H1 (cell line): ENCODE data around the gene UNC5B. TPM values are rescaled to one million over a fixed set of nuclear protein-coding genes. Genes with fewer than 3 reads are reported as not detected.

Experiments
- CTCF ChIA-PET: fragments of 300-600 bp; sonication (Branson Sonifier 250); formaldehyde crosslinking; loops from one replicate; lab custom pipeline; 2021; ENCODE audit not compliant: partially characterized antibody; lab: Charles Lee
- POLR2A ChIA-PET: fragments of 300-600 bp; sonication (Branson Sonifier 250); formaldehyde crosslinking; loops from one replicate; lab custom pipeline; 2021; ENCODE audit warnings: inconsistent platforms; ENCODE audit not compliant: partially characterized antibody; lab: Charles Lee
- DNase-seq, 2 experiments: peaks; one replicate each; pipeline versions ENCODE4 v3.0.0 to v3.0.0-alpha.2; 2010 to 2022; ENCODE audit warnings: low spot score in 2 of 2, low read depth in 1 of 2, mixed read lengths in 1 of 2
- FAIRE-seq: peaks from 2 replicates; lab custom pipeline; 2011; peaks lifted over from hg19 to GRCh38; lab: Jason Lieb, UNC
- H2AFZ ChIP-seq: 2 replicates; pipeline ENCODE4 v1.8.1; 2012; ENCODE audit warnings: low read length, inconsistent platforms
- H2AK5ac ChIP-seq: 2 replicates; pipeline ENCODE4 v1.6.1; 2013; ENCODE audit warnings: low read depth, low read length
- H2BK120ac ChIP-seq: replicated peaks from 2 replicates; pipeline ENCODE3; 2013; ENCODE audit warnings: low read depth, low read length, inconsistent platforms
- H2BK12ac ChIP-seq: 2 replicates; pipeline ENCODE4 v1.6.1; 2013; ENCODE audit warnings: low read depth, low read length
- H2BK15ac ChIP-seq: 2 replicates; pipeline ENCODE4 v1.6.1; 2013; ENCODE audit warnings: low read length
- H2BK20ac ChIP-seq: 2 replicates; pipeline ENCODE4 v1.6.1; 2013; ENCODE audit warnings: low read length
- H2BK5ac ChIP-seq: 2 replicates; pipeline ENCODE4 v1.6.1; 2013; ENCODE audit warnings: low read depth, low read length
- H3K14ac ChIP-seq: 2 replicates; pipeline ENCODE4 v1.6.1; 2013; ENCODE audit warnings: inconsistent platforms; ENCODE audit not compliant: insufficient read length
- H3K18ac ChIP-seq: 2 replicates; pipeline ENCODE4 v1.6.1; 2013; ENCODE audit warnings: low read length; ENCODE audit errors: extremely low read depth
- H3K23ac ChIP-seq: 2 replicates; pipeline ENCODE4 v1.6.1; 2013; ENCODE audit warnings: inconsistent platforms; ENCODE audit not compliant: insufficient read length
- H3K23me2 ChIP-seq: 2 replicates; pipeline ENCODE4 v1.6.1; 2013; ENCODE audit warnings: low read depth, low read length
- H3K27ac ChIP-seq: 2 replicates; pipeline ENCODE4 v1.6.1; 2011; ENCODE audit warnings: low read depth, low read length, inconsistent platforms
- H3K27me3 ChIP-seq, 4 experiments: replicated peaks in 1 of 4; 1 replicate in 1 of 4; 2 replicates in 3 of 4; pipeline versions ENCODE4 v1.6.1 to v1.8.1; 2011 to 2013; ENCODE audit warnings: low read length in 3 of 4, mild to moderate bottlenecking in 3 of 4, inconsistent platforms in 2 of 4, mixed read lengths in 2 of 4, moderate library complexity in 1 of 4; ENCODE audit not compliant: control insufficient read depth in 3 of 4, insufficient read depth in 3 of 4; ENCODE audit errors: extremely low read depth in 1 of 4
- H3K36me3 ChIP-seq, 4 experiments: 2 replicates each; pipeline versions ENCODE4 v1.6.1 to v1.8.1; 2011 to 2013; ENCODE audit warnings: mild to moderate bottlenecking in 4 of 4, low read length in 3 of 4, moderate library complexity in 2 of 4, control low read depth in 1 of 4, inconsistent platforms in 1 of 4; ENCODE audit not compliant: insufficient read depth in 4 of 4, control insufficient read depth in 2 of 4
- H3K4ac ChIP-seq: replicated peaks from 2 replicates; pipeline ENCODE3; 2013; ENCODE audit warnings: low read length, low read depth, mixed read lengths, inconsistent platforms; ENCODE audit not compliant: insufficient read length
- H3K4me1 ChIP-seq, 4 experiments: replicated peaks in 1 of 4; 1 replicate in 1 of 4; 2 replicates in 3 of 4; pipeline versions ENCODE4 v1.6.1 to v1.8.1; 2011 to 2013; ENCODE audit warnings: low read length in 3 of 4, inconsistent platforms in 2 of 4, mixed read lengths in 1 of 4; ENCODE audit not compliant: insufficient read depth in 4 of 4, control insufficient read depth in 3 of 4
- H3K4me2 ChIP-seq, 2 experiments: 2 replicates each; pipeline versions ENCODE4 v1.6.1 to v1.8.1; 2011 to 2013; ENCODE audit warnings: low read depth in 2 of 2, low read length in 2 of 2, control low read depth in 1 of 2, inconsistent platforms in 1 of 2, mild to moderate bottlenecking in 1 of 2; ENCODE audit not compliant: insufficient read depth in 1 of 2
- H3K4me3 ChIP-seq, 4 experiments: fragments of 200-600, 300-600 bp in 1 of 4; sonication (generic), shearing (Covaris generic), sonication (Bioruptor Twin) in 1 of 4; 2 replicates each; pipeline versions ENCODE4 v1.5.1 to v1.8.1; 2011 to 2016; ENCODE audit warnings: low read length in 4 of 4, low read depth in 3 of 4, control low read depth in 2 of 4, inconsistent platforms in 2 of 4, mild to moderate bottlenecking in 2 of 4, mixed read lengths in 1 of 4, moderate library complexity in 1 of 4; ENCODE audit not compliant: insufficient read depth in 2 of 4; ENCODE audit errors: extremely low read depth in 1 of 4
- H3K56ac ChIP-seq: replicated peaks from 2 replicates; pipeline ENCODE3; 2013; ENCODE audit warnings: low read depth, mild to moderate bottlenecking, mixed read lengths, low read length, inconsistent platforms; ENCODE audit not compliant: insufficient read length
- H3K79me1 ChIP-seq: 2 replicates; pipeline ENCODE4 v1.6.1; 2013; ENCODE audit warnings: low read depth, low read length, control low read depth
- H3K79me2 ChIP-seq, 2 experiments: 2 replicates each; pipeline versions ENCODE4 v1.6.1 to v1.8.1; 2012 to 2013; ENCODE audit warnings: low read length in 2 of 2, mild to moderate bottlenecking in 2 of 2, inconsistent platforms in 1 of 2; ENCODE audit not compliant: insufficient read depth in 2 of 2, control insufficient read depth in 1 of 2
- H3K9ac ChIP-seq, 4 experiments: replicated peaks in 1 of 4; 1 replicate in 1 of 4; 2 replicates in 3 of 4; pipeline versions ENCODE4 v1.6.1 to v1.8.1; 2011 to 2013; ENCODE audit warnings: low read depth in 3 of 4, low read length in 3 of 4, control low read depth in 2 of 4, mild to moderate bottlenecking in 2 of 4, moderate library complexity in 2 of 4, inconsistent platforms in 1 of 4; ENCODE audit errors: extremely low read depth in 1 of 4
- H3K9me3 ChIP-seq, 2 experiments: 2 replicates each; pipeline versions ENCODE4 v1.6.1 to v1.8.1; 2012 to 2013; ENCODE audit warnings: mild to moderate bottlenecking in 2 of 2, moderate library complexity in 2 of 2, control low read depth in 1 of 2, inconsistent platforms in 1 of 2, low read depth in 1 of 2, low read length in 1 of 2, mixed read lengths in 1 of 2; ENCODE audit not compliant: insufficient read depth in 2 of 2
- H4K20me1 ChIP-seq, 2 experiments: replicated peaks in 1 of 2; 2 replicates each; pipeline versions ENCODE3 to v1.8.1; 2011 to 2013; ENCODE audit warnings: inconsistent platforms in 2 of 2, low read length in 2 of 2, mild to moderate bottlenecking in 1 of 2; ENCODE audit not compliant: insufficient read depth in 2 of 2, control insufficient read depth in 1 of 2
- H4K5ac ChIP-seq: 2 replicates; pipeline ENCODE4 v1.6.1; 2013; ENCODE audit warnings: low read length, low read depth, mixed read lengths, inconsistent platforms; ENCODE audit not compliant: insufficient read length
- H4K8ac ChIP-seq: 2 replicates; pipeline ENCODE4 v1.8.0; 2013; ENCODE audit warnings: mild to moderate bottlenecking, moderate library complexity, low read length, inconsistent platforms; ENCODE audit not compliant: insufficient read depth; ENCODE audit errors: extremely low read depth
- H4K91ac ChIP-seq: replicated peaks from 2 replicates; pipeline ENCODE3; 2013; ENCODE audit warnings: low read length, mixed read lengths, inconsistent platforms; ENCODE audit not compliant: insufficient read length
- ASH2L ChIP-seq: fragments of 200-600, 300-600 bp; sonication (generic); IDR thresholded peaks from one replicate; pipeline ENCODE4 v1.7.1; 2017; ENCODE audit warnings: low read length
- BCL11A ChIP-seq, 2 experiments: IDR thresholded peaks; one replicate each; pipeline ENCODE4 v1.6.1; 2011; ENCODE audit warnings: low read depth in 2 of 2, low read length in 2 of 2, mild to moderate bottlenecking in 2 of 2
- HDAC2 ChIP-seq, 2 experiments: fragments of 300-600 bp in 1 of 2; sonication (generic) in 1 of 2; IDR thresholded peaks; 2 replicates each; pipeline ENCODE4 v1.6.1; 2011 to 2012; ENCODE audit warnings: low read depth in 2 of 2, low read length in 2 of 2, mild to moderate bottlenecking in 2 of 2, moderate library complexity in 2 of 2, borderline replicate concordance in 1 of 2, inconsistent platforms in 1 of 2
- RXRA ChIP-seq: IDR thresholded peaks from 2 replicates; pipeline ENCODE4 v1.6.1; 2011; ENCODE audit warnings: low read depth, mild to moderate bottlenecking, low read length, moderate library complexity; ENCODE audit not compliant: insufficient read depth
- SUZ12 ChIP-seq: fragments of 200-600 bp; sonication (generic); IDR thresholded peaks from 2 replicates; pipeline ENCODE4 v1.6.1; 2012; ENCODE audit warnings: mild to moderate bottlenecking, inconsistent platforms, low read length, moderate library complexity, mixed read lengths
- WGBS, 2 experiments: shearing (Covaris generic) in 1 of 2; methylation state at CpG; one replicate each; pipeline versions ENCODE4 v1.1.6 to v1.1.7; 2013 to 2015; ENCODE audit warnings: low lambda C conversion rate in 2 of 2, mixed read lengths in 2 of 2, inconsistent platforms in 1 of 2, low coverage in 1 of 2, missing lambda C conversion rate in 1 of 2; ENCODE audit not compliant: insufficient replicate concordance in 2 of 2, insufficient coverage in 1 of 2, insufficient read length in 1 of 2; ENCODE audit errors: extremely low coverage in 1 of 2, missing lambda C conversion rate in 1 of 2; 5-methylcytosine and 5-hydroxymethylcytosine counted together
- polyA plus RNA-seq, 7 experiments: library from polyadenylated mRNA; depleted of rRNA in 3 of 7; stranded (reverse) in 5 of 7; unstranded in 2 of 7; fragments of >200 nt in 5 of 7; fragments of 200-250 nt in 2 of 7; gene quantifications; 1 replicate in 5 of 7; 2 replicates in 1 of 7; 4 replicates in 1 of 7; pipeline versions ENCODE4 v1.2.1 to v1.2.3, GENCODE V29; 2011 to 2013; ENCODE audit warnings: missing spikeins in 2 of 7, mixed read lengths in 2 of 7
- total RNA-seq: library from RNA; stranded (reverse); fragmentation: NEBNext Ultra II Directional; extraction: Animal tissue kit (Norgen Biotek cat#: 25700); gene quantifications from 2 replicates; pipeline ENCODE4 v1.2.1, GENCODE V29; 2021

Gene UNC5B
- total and polyA plus RNA-seq, 2 of the 8 experiments (the other 6 are each of a cell fraction or from before 2014, with no cell fraction given), result 27.9 to 31.8 TPM

- Histone ChIP-seq H3K27me3 (no peaks in the 10 kb centered on the region), H3K23me2 (no peaks in the 10 kb centered on the region), H2BK5ac (peak overlapping the region; percentile 68; the same call in 1 of the 2 replicates), H3K4ac (peak overlapping the region; percentile 88), H2AFZ (no peak overlapping the region), H4K91ac (peak overlapping the region; percentile 95), H4K5ac (peak overlapping the region; percentile 77), H3K4me3 (no peak overlapping the region), H2AK5ac (peak overlapping the region; percentile 66), H3K27ac (peak overlapping the region; percentile 50; the same call in 1 of the 2 replicates), H2BK15ac (peak overlapping the region; percentile 75), H4K8ac (peak overlapping the region; percentile 58), H3K9me3 (no peaks in the 10 kb centered on the region), H3K18ac (peak overlapping the region; percentile 95), H3K23ac (no peak overlapping the region), H3K36me3 (no peaks in the 10 kb centered on the region; a peak in 1 of 8 replicates), H3K4me1 (peaks cover 21 to 41% (median 32%) of the 10 kb centered on the region in 4 experiments), H3K9ac (no peak overlapping the region), H3K79me1 (no peaks in the 10 kb centered on the region), H2BK20ac (peak overlapping the region; percentile 96), H4K20me1 (no peaks in the 10 kb centered on the region), H3K4me2 (0 out of 4 replicates have a peak overlapping the region, but pooled peaks of 1 of the 2 experiments have one; percentile 52), H3K14ac (peak overlapping the region; percentile 64), H2BK120ac (peak overlapping the region; percentile 87), H2BK12ac (peak overlapping the region; percentile 97), H3K79me2 (no peaks in the 10 kb centered on the region), H3K56ac (no peak overlapping the region)
- no peak for FAIRE-seq
- ChIA-PET CTCF (interaction anchor here (0.8 to 7.4 kb wide), 11 partner anchors 8 to 351 kb away, joined by 3 to 52 read pairs (median 4); partner anchors contain the start of gene SLC29A3), POLR2A (no interaction called here)
- 72% methylated on average over 10 of the region's 10 CpGs; no CpG with 5 or more reads in 1 of the 2 experiments for WGBS, 2 experiments
- DNase-seq, result no peak
- TF ChIP-seq HDAC2 (IDR thresholded peaks at IDR 0.05; ENCODE audit: borderline replicate concordance in 1 of 2, low read depth in 2 of 2, low read length in 2 of 2) (no peak), SUZ12 (no peak), RXRA (no peak), BCL11A (IDR thresholded peaks at IDR 0.05; ENCODE audit: low read depth in 2 of 2, low read length in 2 of 2) (no peak), ASH2L (no peak)
Measured at GRCh38 chr10:71345694-71346093, 133.3 kb downstream of the UNC5B start.
